D721Med (cell line): ENCODE results near the gene PLK4.

Source experiments
- DNase-seq: peaks from one replicate; pipeline ENCODE4 v3.0.0; 2011; ENCODE audit warnings: low spot score; ENCODE audit not compliant: insufficient read length
- FAIRE-seq: peaks from 2 replicates; lab custom pipeline; 2011; peaks lifted over from hg19 to GRCh38; lab: Jason Lieb, UNC
- CTCF ChIP-seq: IDR thresholded peaks from 2 replicates; pipeline ENCODE4 v1.5.1; 2012; ENCODE audit warnings: mild to moderate bottlenecking, control low read depth; ENCODE audit not compliant: insufficient read depth; ENCODE audit errors: missing control alignments

Gene PLK4

DNA sequence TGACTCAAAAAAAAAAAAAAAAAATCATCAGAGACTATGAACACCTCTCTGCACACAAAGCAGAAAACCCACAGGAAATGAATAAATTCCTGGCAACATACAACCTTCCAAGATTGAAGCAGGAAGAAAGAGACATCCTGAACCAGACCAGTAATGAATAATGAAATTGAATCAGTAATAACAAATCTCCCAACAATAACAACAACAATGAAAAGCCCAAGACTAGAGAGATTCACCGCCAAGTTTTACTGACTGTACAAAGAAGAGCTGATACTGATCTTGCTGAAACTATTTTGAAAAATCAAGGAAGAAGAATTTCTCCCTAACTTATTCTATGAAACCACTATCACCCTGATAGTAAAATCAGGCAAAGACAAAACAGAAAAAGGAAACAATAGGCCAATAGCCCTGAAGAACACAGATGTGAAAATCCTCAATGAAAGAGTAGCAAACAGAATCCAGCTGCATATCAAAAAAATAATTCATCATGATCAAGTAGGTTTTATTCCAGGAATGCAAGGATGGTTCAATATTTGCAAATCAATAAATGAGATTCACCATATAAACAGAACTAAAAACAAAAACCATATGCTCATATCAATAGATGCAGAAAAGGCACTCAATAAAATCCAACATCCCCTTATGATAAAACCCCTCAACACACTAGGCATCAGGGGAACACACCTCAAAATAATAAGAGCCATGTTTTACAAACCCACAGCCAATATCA is 31.0 kb upstream of the PLK4 start:
- no peak for DNase-seq
- no peak for TF ChIP-seq CTCF
- no peak for FAIRE-seq

- no peak for DNase-seq
- TF ChIP-seq CTCF = no peak
- no peak for FAIRE-seq
Measured at GRCh38 chr4:127852661-127853060, 28.0 kb upstream of the PLK4 start.

GRCh38 chr4:127856196-127856812 is 24.4 kb upstream of the PLK4 start:
- FAIRE-seq (no peak), DNase-seq (no peak)
- TF ChIP-seq CTCF = no peak

- FAIRE-seq (no peak), DNase-seq (no peak)
- no peak for TF ChIP-seq CTCF
Measured at GRCh38 chr4:127856813-127857447, 23.8 kb upstream of the PLK4 start.

GRCh38 chr4:127857641-127858040 is 23.1 kb upstream of the PLK4 start:
- FAIRE-seq (no peak), DNase-seq (no peak)
- no peak for TF ChIP-seq CTCF

DNA sequence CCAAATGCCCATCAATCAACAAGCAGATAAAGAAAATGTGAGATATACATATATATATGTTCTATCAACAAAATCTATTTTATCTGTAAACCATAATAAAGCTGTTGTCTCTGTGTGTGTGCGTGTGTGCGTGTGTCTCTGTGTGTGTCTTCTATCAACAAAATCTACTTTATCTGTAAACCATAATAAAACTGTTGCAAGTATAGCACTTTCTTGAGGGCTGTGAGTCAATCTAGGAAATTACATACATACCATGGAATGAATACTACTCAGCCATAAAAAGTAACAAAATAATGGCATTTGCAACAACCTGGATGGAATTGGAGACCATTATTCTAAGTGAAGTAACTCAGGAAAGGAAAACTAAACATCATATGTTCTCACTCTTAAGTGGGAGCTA is 12.5 kb upstream of the PLK4 start:
- FAIRE-seq = no peak
- TF ChIP-seq CTCF = no peak
- DNase-seq = no peak

GRCh38 chr4:127870281-127870680 is 10.4 kb upstream of the PLK4 start:
- no peak for TF ChIP-seq CTCF
- DNase-seq (no peak), FAIRE-seq (no peak)
